PC-3 (cell line): Measurements from ENCODE around the gene SCAPER.

Source experiments
- CTCF ChIP-seq: fragments of 300-600 bp; sonication (generic); conservative IDR thresholded peaks from 2 replicates; pipeline ENCODE4 v1.5.1; 2017; ENCODE audit warnings: antibody characterized with exemption, low read depth, mild to moderate bottlenecking, low read length
- EZH2 ChIP-seq: fragments of 300-600 bp; sonication (generic); IDR thresholded peaks from one replicate; pipeline ENCODE4 v1.6.1; 2017; ENCODE audit warnings: antibody characterized with exemption, mild to moderate bottlenecking, low read length; ENCODE audit not compliant: unreplicated experiment
- EZH2phosphoT487 ChIP-seq: fragments of 300-600 bp; sonication (generic); IDR thresholded peaks from 2 replicates; pipeline ENCODE4 v1.6.1; 2018; ENCODE audit warnings: mild to moderate bottlenecking, antibody characterized with exemption, low read length, borderline replicate concordance

GRCh38 chr15:76328106-76328696, 576.9 kb downstream of the SCAPER start:
- TF ChIP-seq CTCF (no peak), EZH2phosphoT487 (no peak), EZH2 (no peak)
